Nephron (organoid): ENCODE data around the gene TLE4.

ENCODE experiments used
- H3K27ac Mint-ChIP-seq, 3 experiments: 2 replicates each; pipeline ENCODE4 v1.8.0; 2020; ENCODE audit warnings: mixed read lengths in 3 of 3, mild to moderate bottlenecking in 2 of 3, moderate library complexity in 1 of 3
- H3K27me3 Mint-ChIP-seq: 2 replicates; pipeline ENCODE4 v1.8.0; 2021; ENCODE audit warnings: low read depth, mild to moderate bottlenecking, moderate library complexity, mixed read lengths
- H3K36me3 Mint-ChIP-seq: 2 replicates; pipeline ENCODE4 v1.8.0; 2020; ENCODE audit warnings: low read depth, mixed read lengths
- H3K4me1 Mint-ChIP-seq: 2 replicates; pipeline ENCODE4 v1.8.0; 2020; ENCODE audit warnings: mixed read lengths
- H3K4me3 Mint-ChIP-seq, 3 experiments: 2 replicates each; pipeline ENCODE4 v1.8.0; 2020; ENCODE audit warnings: mild to moderate bottlenecking in 3 of 3, mixed read lengths in 3 of 3, moderate library complexity in 2 of 3
- H3K9me3 Mint-ChIP-seq: 2 replicates; pipeline ENCODE4 v1.8.0; 2020; ENCODE audit warnings: mixed read lengths
- CTCF ChIP-seq, 3 experiments: fragments of 200-600 bp; sonication (generic); IDR thresholded peaks; one replicate each; pipeline ENCODE4 v1.5.0; 2021; ENCODE audit warnings: antibody characterized with exemption in 3 of 3; ENCODE audit not compliant: unreplicated experiment in 3 of 3

Gene TLE4

DNA sequence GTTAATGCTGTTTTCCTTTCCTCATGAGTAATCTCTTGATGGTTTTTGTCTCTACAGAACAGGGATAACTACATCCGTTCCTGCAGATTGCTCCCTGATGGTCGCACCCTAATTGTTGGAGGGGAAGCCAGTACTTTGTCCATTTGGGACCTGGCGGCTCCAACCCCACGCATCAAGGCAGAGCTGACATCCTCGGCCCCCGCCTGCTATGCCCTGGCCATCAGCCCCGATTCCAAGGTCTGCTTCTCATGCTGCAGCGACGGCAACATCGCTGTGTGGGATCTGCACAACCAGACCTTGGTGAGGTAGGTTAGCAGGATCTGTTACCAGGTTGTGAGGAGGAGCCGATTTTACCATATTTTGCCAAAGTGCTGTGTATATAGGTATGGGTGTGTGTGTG is 148.2 kb downstream of the TLE4 start:
- H3K27me3 Mint-ChIP-seq: no peaks in the 10 kb centered on the region
- TF ChIP-seq CTCF (IDR thresholded peaks at IDR 0.05; ENCODE audit: unreplicated experiment in 3 of 3): no peak
- no peak overlapping the region for H3K27ac Mint-ChIP-seq
- peaks cover 16% of the 10 kb centered on the region for H3K36me3 Mint-ChIP-seq
- H3K9me3 Mint-ChIP-seq: no peaks in the 10 kb centered on the region
- no peak overlapping the region for H3K4me3 Mint-ChIP-seq
- no peaks in the 10 kb centered on the region for H3K4me1 Mint-ChIP-seq

GRCh38 chr9:79731171-79731890 is 159.6 kb downstream of the TLE4 start:
- Mint-ChIP-seq H3K4me1 (no peaks in the 10 kb centered on the region), H3K9me3 (peaks cover 17% of the 10 kb centered on the region), H3K27ac (no peak overlapping the region), H3K27me3 (no peaks in the 10 kb centered on the region), H3K4me3 (no peak overlapping the region), H3K36me3 (peaks cover 49% of the 10 kb centered on the region)
- no peak for TF ChIP-seq CTCF (IDR thresholded peaks at IDR 0.05; ENCODE audit: unreplicated experiment in 3 of 3)

- peaks cover 7% of the 10 kb centered on the region for H3K27me3 Mint-ChIP-seq
- H3K27ac Mint-ChIP-seq: no peak overlapping the region
- no peak overlapping the region for H3K4me3 Mint-ChIP-seq
- H3K36me3 Mint-ChIP-seq: peaks cover 12% of the 10 kb centered on the region
- peaks cover 17% of the 10 kb centered on the region for H3K9me3 Mint-ChIP-seq
- TF ChIP-seq CTCF (IDR thresholded peaks at IDR 0.05; ENCODE audit: unreplicated experiment in 3 of 3): no peak
- H3K4me1 Mint-ChIP-seq: no peaks in the 10 kb centered on the region
Observed at GRCh38 chr9:79735023-79735779, 163.4 kb downstream of the TLE4 start.

DNA sequence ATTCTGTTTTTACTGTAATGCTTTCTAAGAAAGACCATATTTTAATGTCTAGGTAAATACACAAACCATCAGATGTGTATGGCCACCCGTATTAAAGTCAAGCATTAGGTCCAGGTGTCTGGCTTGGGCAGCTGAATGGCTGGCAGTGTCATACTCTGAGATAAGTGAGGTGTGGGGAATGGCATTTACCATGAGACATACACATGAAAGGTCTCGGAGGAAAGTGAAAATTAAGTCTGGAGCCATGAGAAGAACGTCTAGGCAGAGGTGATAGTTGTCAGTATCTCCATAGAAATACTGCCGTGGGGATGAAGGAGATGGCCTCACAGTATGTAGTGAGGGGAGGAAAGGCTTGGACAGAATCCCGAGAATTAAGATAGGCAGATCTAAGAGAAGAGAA is 164.3 kb downstream of the TLE4 start:
- Mint-ChIP-seq H3K4me1 (peaks cover under 1% of the 10 kb centered on the region), H3K27ac (no peak overlapping the region), H3K36me3 (peaks cover 6% of the 10 kb centered on the region), H3K4me3 (no peak overlapping the region), H3K9me3 (peaks cover 17% of the 10 kb centered on the region), H3K27me3 (peaks cover 7% of the 10 kb centered on the region)
- no peak for TF ChIP-seq CTCF (IDR thresholded peaks at IDR 0.05; ENCODE audit: unreplicated experiment in 3 of 3)

- Mint-ChIP-seq H3K4me3 (no peak overlapping the region), H3K4me1 (peaks cover 17% of the 10 kb centered on the region), H3K36me3 (no peaks in the 10 kb centered on the region), H3K27me3 (peaks cover 7% of the 10 kb centered on the region), H3K27ac (no peak overlapping the region), H3K9me3 (no peaks in the 10 kb centered on the region)
- TF ChIP-seq CTCF (IDR thresholded peaks at IDR 0.05; ENCODE audit: unreplicated experiment in 3 of 3): no peak
Observed at GRCh38 chr9:79741381-79741780, 169.6 kb downstream of the TLE4 start.
